HG02938 (cell line): ENCODE measurements around the gene TMEM131.
A peak's percentile ranks its signal among the peaks of the same experiment; 100 is the strongest.
"Not testable (repeated sequence)": the region's sequence is repeated elsewhere in the genome, so short reads cannot be mapped to it uniquely, and the experiment has no call there.

ENCODE experiments used
- ATAC-seq: cut with Tn5 transposase; IDR thresholded peaks from one replicate; pipeline ENCODE4 v1.9.1; 2021; ENCODE audit warnings: mild to moderate bottlenecking, moderate library complexity; ENCODE audit not compliant: unreplicated experiment

TMEM131 gene

DNA sequence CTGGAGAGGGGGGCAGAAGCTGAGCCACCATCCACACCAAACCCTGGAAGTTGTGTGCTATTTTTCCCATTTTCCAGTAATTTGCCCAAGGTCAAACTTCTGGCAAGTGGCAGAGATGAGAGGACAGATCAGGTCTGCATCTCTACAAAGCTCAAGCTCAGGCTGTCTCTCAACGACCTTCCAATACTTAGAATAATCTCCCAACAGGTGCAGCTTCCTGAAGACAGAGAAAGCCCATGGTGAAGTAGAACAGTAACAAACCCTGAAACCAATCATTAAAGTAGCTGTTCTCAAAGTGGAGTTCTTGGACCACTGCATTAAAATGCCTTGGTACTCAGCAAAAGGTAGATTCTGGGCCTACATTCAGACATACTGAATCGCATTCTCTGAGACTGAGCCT is 37.6 kb downstream of the TMEM131 start:
- no peak for ATAC-seq

DNA sequence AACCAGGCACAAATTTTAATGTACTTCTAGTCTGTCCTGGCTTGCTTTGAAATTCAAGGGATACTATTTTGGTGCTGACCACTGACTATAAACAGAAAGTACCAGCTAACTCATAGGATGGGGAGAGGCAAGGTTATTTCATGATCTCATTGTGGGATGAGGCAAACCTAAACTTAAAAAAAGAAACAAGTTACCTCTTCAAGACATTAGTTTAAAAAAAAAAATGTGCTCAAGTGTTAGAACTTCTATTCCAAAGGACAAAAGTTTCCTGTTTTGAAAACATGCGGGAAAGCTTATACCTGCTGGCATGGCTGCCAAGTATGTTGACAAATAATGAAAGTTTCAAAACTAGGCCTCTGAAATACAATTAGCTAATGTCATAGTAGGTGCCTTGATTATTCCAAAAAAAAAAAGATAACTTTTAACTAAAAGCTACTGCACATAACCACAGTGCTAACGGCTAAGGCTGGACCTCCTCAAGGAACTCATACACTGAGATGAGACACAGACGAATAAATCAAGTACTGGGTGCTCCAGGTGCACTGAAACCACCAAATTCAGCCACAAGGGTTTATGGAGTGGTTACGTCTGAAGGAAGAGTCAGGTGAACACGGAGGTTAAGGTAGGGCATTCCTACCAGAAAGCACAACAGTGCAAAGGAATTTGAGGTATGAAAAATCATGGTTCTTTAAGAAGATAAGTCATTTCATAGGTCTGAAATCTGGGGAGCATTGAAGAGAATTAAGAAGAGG is 38.1 kb downstream of the TMEM131 start:
- ATAC-seq = no peak

DNA sequence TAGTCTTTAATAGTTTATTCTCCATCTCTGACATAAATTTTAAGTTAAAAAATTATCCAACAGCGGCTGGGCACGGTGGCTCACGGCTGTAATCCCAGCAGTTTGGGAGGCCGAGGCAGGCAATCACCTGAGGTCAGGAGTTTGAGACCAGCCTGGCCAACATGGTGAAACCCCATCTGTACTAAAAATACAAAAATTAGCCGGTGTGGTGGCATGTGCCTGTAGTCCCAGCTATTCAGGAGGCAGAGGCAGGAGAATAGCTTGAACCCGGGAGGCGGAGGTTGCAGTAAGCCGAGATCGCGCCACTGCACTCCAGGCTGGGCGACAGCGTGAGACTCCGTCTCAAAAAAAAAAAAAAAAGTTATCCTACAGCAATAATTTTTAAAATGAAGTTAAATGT is 39.0 kb downstream of the TMEM131 start:
- ATAC-seq = not testable (repeated sequence)

DNA sequence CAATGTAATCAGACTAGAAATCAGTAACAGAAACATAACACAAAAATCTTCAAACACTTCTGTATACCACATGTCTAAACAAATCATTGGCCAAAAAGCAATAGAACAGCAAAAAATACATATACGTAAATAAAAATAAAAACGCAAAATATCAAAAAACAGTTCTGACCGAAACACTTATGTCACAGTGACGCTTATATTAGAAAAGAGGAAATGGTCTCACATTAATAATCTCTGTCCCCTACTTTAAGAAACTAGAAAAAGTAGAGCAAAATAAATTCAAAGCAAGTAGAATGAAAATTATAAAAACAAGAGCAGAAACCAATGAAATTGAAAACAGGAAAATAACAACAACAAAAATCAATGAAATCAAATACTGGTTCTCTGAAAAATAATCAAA is 41.9 kb downstream of the TMEM131 start:
- no peak for ATAC-seq

DNA sequence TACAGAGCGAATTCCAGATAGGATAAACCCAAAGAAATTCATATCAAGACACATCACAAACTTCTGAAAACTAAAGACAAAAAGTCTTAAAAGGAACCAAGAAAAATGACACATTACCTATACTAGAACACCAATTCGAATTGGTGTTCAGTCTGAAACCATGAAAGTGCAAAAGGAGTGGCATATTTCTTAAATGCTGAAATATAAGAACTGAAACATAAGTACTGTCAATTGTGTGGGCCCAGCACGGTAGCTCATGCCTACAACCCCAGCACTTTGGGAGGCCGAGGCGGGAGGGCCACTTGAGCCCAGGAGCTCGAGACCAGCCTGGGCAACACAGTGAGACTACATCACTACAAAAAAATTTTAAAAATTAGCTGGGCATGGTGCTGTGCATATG is 43.4 kb downstream of the TMEM131 start:
- no peak for ATAC-seq

DNA sequence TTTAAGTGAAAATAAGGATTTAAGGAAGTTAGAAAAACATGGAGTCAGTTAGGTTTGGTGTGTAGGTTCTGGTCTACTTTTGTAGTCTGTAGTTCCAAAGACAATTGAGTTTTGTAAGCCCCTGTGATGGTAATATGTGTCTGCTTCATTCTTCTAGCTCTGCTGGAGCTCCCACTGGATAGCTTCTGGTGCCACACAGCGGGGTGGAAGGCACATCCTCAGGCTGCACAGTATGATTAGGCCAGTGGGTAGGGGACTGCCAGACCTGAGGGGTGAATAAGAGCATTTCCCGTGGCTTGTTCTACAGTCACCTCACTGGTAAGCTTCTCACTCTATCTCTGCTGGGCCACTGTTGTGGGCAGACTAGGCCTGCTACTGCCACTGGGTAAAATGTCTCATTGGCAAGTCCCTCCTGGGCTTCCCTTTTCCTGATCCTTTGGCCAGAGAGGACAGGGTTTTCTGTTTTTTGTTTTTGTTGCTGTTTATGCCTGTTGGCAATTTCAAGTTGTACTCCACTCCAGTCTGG is 44.5 kb downstream of the TMEM131 start:
- no peak for ATAC-seq

DNA sequence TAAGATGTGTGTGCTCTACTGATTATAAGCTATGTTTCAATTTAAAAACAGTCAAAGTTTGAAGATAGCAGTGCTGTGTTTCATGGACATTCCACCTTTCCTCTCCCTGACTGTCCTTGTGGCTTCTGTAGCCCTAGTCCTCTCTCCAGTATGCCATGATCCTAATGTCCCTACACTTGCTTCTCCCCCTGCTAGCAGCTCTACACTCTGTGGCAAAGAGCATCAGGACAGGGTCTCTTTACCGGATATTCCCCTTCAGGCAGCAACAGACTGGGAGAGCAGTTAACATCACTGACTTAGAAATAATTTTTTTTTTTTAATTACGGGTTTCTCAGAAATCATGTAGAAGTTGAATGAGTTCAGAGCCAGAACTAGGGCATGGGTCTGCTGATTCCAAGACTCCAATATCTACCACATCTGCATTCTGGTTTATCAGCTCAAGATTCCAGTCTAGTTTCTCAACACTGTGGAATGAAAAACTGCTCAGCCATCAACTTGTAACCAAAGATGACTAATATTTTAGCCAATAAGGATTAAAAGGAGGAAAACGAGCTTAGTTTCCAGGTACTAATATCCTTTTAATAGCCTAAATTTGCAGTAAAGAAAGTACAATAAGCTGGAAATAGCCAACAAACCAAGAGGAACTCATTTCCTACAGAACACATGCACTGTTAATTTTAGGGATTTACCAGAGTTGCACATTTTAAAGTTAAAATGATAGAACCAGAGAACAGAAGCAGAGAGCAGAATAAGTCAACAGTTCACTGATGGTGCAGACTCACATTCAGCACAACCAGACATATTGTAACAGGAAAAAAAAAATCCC is 45.2 kb downstream of the TMEM131 start:
- ATAC-seq = no peak

DNA sequence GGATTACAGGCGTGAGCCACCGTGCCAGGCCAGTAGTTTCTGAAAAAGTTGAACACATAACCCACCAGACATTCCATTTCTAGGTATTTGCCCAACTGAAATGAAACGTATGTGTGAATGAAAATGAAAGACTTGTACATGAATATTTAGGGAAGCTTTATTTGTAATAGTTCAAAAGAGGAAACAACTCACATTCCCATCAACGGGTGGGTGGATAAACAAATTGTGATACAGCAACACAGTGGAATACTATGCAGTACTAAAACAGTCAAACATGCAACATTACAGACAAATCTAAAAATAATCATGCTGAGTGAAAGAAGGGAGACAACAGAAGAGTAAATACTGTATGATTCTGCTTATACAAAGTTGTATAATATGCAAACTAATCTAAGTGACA is 46.8 kb downstream of the TMEM131 start:
- ATAC-seq = no peak

DNA sequence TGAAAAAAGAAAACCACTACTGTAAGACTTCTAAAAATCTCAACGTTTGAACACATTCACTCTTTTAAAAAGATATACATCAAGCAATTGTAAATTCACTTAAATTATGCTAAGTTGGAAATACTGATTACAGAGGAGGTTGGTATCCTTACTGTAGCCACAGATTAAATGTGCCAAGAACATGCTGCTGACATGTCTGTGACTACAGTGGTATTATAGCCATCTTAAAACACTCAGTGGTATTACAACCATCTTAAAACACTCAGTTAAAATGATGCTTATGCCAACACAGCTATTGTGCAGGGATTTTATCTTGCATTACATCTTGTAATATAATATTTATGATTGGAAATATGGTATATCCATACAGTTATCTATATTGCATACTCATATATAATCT is 50.0 kb downstream of the TMEM131 start:
- no peak for ATAC-seq

DNA sequence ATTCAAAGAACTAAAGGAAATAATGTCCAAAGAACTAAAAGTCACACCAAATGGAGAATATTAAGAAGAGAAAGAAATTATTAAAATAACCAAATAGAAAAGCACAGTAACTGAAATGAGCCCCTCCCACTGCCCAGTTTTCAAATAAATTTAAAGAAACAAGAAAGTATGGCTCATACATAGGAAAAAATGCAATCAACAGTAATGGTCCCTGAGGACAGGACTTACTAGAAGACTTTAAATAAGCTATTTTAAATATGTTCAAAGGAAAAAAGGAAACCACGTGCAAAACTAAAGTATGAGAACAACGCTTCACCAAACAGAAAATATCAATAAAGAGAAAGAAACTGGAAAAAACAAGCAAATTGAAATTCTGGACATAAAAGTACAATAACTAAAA is 58.9 kb downstream of the TMEM131 start:
- no peak for ATAC-seq

DNA sequence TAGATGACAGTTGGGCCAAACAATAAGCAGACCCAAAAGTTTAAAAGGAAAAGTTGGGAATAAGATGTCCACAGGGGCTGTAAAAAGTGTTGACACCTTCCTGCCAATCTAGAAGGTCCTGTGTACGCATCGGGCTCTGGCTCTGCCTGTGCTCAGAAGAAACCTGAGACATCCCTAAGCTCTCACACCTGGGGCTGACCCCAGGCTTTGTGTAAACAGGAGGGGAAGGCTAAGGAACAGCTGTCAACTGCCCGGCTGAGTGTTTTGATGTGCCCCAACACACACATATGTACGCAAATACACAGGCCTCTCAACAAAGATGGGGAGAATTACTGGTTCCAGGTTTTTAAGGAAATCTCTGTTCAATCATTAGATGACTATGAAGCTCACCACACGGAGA is 59.5 kb downstream of the TMEM131 start:
- no peak for ATAC-seq

DNA sequence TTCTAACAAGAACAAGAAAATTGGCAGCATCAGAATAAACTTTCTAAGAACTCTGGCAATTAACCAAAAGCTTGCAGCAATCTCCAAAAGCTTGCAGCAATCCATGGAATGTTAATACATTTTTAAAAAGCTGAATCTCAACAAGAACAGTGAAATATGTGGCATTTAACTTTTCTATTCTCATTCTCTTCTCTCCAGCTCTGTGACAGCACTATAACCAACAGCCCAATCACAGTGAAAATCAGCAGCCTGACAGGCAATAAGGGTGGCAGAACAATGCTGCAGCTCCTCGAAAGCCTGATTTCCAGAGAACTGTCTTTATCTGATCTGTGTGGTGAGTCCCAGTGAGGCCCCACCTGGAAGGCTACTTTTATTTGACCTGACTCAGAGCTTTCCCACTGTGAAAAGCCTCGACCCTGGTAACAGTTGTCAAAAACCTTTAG is 60.0 kb downstream of the TMEM131 start:
- ATAC-seq = no peak

DNA sequence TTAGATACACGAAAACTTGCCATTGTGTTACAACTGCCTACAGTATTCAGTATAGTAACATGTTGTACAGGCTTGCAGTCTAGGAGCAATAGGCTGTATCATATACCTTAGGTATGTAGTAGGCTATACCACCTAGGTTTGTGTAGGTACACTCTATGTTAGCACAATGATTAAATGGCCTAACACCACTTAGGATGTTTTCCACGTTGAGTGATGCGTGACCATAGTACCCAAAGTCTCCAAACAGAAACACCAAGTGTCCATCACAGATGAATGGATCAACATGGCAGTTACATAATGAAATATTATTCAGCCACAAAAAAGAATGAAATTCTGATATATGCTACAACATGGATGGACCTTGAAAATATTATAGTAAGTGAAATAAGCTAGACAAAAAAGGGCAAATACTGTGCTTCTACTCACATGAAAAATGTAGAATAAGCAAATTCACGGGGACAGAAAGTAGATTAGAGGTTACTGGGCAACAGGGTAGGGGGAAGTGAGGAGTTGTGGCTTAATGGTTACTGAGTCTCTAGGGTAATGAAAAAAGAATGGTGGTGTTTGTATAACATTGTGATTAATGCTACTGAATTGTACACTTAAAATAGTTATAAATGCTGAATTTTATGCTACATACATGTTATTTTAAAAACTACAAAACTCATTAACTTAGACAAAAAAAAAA is 62.6 kb downstream of the TMEM131 start:
- peak; percentile 62 for ATAC-seq

DNA sequence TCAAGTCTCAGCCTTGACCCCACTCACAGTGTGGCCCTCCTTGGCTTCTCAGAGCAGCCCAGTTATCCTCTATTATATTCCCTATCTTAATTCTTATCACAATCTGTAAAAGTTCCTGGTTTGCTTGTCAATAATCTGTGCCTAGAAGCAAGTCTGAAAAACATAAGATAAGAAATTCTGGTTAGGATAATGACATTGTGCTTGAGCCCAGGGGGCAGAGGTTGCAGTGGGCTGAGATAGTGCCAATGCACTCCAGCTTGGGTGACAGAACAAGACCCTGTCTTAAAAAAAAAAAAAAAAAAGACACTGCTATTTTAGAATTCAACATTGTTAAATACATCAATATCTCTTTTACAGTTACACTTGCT is 63.9 kb downstream of the TMEM131 start:
- no peak for ATAC-seq

DNA sequence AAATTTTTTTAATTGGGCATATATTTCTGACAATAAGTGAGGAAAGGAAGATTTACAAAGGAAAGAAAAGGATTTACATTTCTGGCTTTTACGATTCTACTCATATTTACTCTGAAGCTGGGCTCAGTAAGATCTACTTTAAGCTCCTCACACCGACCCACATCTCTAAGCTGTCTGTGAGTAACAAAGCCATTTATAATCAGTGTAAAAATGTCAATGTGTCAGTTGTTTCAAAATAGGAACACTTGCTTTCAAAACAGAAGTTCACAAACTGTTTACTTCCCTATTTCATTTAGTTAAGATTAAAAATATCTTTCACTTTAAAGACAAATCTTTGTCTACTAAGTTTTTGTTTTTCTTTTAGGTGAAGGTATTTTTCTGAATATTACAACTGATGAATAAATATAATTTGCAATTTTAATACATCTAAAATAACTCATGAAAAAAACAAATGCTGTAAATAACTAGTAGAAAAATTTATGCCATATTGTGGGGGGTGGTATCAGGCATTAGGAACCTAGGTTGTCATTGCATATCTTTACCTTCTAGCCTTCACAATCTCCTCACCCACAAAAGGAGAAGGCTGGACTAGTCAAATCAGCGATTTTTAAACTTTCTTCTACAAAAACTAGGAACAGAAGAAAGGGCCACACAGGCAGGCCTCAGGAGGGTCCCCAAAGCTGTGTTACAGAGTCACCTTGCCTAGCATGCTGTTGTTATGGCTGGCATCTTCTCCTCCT is 64.5 kb downstream of the TMEM131 start:
- no peak for ATAC-seq

DNA sequence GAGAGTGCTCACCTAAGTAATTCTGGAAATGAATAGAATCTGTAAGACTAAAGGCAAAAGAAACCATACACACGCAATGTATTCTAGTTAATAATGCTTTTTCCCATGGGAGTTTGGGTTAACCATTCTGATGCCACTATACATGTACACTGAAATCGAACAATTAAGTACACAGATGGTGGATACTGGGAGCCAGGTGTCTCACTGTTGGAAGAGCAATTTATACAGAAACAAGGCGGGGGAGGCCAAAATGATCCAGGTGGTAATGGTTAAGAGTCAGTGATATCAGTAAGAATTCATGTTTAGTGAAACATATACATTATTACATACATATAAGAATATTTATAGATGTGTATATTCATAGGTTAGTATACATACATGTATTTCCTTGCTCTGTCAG is 67.2 kb downstream of the TMEM131 start:
- ATAC-seq = no peak

DNA sequence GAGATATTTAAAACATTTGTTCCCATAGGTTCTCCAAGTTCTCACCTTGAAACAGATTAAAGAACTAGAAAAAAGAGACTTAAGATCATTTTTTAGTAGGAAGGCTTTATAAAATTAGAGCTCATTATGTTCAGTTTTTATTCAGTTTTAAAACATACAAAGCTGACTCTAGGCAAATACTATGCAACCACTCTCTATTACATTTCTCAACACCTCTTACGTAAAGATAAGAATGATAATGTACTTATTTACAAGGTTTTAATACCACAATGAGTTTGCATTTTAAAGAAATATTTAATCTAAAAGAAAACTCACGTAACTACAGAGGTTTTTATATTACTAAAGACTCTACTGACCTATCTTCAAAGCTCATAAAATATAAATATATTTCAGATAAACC is 68.8 kb downstream of the TMEM131 start:
- ATAC-seq = no peak

DNA sequence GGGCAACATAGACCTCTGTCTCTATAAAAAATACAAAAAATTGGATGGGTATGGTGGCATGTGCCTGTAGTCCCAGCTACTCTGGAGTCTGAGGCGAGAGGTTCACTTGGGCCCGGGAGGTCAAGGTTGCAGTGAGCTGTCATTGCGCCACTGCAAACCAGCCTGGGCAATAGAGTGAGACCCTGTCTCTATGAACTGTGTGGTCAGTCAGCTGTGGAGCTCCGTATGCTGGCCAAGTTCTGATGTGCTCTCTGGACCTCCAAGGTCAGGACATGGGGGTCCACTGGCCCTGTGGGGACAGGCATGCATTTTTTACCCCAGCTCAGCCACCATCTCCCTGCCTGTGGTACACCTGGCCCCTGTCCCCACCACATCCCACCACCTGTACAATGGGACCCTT is 71.6 kb downstream of the TMEM131 start:
- ATAC-seq = no peak

DNA sequence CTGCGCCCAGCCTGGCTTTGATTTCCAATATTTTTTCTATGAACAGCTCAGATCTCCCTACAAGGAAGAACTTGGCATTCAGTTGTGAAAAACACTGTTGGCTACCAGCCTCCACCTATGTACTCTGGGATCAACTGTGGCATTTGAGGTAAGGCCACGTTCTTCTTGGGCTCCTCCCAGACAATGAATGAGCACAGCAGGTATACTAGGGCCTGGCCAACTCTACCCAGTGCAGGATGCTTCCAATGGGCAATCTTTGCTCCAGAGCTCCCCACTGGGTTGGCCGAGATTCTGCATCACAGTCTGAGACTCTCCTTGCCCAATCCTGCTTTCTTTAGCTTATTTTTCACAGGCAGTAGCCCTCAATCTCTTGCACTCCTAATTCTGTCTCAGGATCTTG is 75.9 kb downstream of the TMEM131 start:
- no peak for ATAC-seq

DNA sequence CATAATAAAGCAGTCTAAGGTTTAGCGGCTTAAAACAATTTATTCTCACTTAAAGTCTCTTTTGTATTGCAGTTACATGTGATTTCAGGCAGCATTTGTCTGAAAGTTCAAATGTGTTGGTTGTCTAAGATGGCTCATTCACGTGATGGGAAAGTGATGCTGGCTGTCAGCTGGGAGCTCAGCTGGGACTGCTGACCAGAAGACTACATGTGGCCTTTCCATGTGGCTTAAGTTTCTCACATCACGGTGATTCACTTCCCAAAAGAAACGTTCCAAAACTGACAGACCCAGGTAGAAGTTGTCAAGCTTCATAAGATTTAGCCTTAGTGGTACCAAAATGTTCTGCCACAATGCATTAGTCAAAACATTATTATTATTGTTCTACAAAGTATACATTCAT is 76.9 kb downstream of the TMEM131 start:
- no peak for ATAC-seq

DNA sequence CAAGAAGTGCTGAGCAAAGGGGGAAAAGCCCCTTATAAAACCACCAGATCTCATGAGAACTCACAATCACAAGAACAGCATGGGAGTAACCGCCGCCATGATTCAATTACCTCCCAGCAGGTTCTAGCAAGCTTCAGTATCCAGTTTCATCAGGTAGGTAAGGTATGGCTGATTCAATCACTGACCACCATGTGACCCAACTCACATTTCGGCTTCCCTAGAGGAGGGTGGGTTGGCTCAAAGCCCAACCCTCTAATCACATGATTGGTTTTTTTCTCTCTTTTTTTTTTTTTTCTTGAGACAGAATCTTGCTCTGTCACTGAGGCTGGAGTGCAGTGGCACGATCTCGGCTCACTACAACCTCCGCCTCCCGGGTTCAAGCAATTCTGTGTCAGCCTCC is 78.1 kb downstream of the TMEM131 start:
- ATAC-seq = not testable (repeated sequence)
